T-helper 1 cell (primary cell): ENCODE data around the gene PDE6C.
"Not testable (repeated sequence)": the region's sequence is repeated elsewhere in the genome, so short reads cannot be mapped to it uniquely, and the experiment has no call there.

Experiments used
- DNase-seq, 5 donors: peaks; one replicate each; pipeline ENCODE4 v3.0.0-alpha.2; 2012 to 2020

PDE6C gene

DNA sequence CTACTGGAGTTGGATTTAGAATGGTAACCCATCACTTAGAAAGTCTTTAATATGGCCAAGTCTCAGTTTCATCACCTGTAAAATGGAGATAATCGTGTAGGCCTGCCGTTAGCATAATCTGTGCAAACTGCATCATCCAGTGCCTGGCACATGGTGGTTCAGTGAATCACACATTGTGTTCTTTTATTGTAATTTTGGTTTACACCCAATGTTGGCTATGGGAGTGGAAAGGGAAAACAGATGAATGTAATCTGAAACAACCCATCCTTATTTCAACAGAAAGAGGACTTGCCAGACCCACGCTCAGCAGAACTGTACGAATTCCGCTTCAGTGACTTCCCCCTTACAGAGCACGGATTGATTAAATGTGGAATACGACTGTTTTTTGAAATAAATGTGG, 27.5 kb downstream of the PDE6C start:
- DNase-seq = no peak

DNA sequence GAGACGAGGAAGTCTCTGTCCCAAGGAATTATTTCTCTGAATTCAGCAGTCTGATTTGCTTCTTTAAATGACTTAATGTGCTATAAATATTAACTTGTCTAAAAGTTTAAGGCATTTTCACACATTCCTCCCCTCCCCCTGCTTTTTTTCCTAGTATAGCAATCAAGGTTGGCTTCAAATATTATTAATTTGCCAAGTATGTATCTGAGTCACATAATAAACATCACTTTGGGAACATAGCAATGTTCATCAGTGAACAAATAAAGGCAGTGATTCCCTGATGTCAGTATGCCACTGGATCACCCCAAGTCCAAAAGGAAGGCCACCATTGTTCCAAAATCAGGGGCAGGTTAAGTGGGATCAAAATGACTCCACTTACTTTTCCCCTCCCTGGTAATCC, 40.5 kb downstream of the PDE6C start:
- DNase-seq = no peak

DNA sequence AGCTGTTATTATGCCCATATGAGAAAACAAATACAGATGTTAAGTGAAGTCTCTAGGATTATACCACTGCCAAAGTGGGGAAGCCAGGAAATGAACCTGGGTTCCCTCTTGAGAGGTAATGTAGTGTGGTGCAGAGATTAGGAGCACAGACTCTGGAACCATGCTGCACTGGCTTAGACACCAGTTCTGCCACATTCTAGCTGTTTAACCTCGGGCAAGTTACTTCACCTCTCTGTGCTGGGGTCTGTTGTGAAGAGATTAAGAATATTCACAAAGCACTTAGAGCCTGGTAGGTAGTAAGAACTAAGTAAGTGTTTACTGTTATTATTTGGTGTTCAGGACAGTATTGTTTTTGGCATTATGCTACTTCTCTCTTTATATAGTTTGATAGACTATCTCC, 41.9 kb downstream of the PDE6C start:
- DNase-seq = no peak

DNA sequence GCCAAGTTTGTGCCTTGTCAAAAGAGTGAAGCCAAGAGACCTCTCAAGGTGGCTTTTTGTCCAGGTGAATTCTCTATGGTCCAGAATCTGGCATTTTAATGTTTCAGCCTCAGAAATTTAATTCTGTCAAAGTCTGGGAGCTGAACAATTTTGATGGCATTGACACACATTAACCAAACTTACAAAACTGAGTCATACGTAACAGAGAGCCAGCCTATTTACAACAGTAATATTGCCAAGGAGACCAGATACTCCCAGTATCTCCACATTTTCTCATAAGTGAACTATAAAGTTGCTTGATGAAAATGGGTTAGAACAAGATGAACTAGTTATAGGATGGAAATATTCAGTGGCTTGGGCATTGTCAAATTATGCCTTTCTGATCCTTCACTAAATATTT, 43.8 kb downstream of the PDE6C start:
- DNase-seq = no peak

DNA sequence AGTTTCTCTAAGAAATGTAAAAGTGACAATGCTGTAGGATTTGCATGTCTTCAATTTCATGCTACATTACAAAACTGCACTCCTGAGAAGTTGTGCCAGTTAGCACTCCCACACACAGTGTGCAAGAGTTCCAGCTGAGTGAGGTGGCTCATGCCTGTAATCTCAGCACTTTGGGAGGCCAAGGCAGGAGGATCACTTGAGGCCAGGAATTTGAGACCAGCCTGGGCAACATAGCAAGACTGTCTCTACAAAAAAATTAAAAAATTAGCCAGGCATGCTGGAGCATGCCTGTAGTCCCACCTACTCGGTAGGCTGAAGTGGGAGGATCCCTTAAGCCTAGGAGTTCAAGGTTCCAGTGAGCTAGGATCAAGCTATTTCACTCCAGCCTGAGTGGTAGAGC, 45.4 kb downstream of the PDE6C start:
- no peak for DNase-seq

DNA sequence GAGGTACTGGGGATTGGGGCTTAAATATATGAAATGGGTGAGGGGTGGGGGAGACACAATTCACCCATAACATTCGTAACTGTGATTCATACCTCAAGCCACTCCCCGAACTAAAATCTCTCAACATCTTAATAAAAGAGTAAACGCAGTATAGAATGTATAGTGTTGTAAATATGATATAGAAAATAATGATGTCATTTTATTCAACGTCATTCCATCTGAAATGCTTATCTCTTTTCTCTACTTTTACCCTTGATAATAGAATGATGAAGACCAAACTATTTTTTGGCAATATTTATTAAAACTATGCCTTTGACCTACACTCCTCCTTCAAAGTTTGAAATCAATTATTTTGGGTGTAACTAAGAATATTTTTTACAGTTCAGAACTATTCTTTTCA, 53.7 kb downstream of the PDE6C start:
- DNase-seq = no peak

DNA sequence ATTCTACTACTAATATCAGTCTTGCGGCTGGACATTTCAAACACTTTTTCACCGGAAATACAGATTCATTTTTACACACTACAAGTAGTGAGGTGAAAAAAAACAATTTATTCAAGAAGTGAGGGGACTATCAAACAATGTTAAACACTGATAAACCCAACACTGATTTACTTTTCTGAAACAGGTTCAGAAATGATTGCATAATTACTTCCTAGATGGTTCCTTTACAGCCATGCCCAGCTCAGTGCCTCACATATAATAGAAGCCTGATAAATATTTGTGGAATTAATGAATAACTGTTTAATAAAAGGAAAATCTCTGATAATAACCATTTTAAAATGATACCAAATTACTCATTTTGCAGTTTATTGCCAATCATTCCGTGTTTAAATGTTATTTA, 55.5 kb downstream of the PDE6C start:
- DNase-seq = no peak

DNA sequence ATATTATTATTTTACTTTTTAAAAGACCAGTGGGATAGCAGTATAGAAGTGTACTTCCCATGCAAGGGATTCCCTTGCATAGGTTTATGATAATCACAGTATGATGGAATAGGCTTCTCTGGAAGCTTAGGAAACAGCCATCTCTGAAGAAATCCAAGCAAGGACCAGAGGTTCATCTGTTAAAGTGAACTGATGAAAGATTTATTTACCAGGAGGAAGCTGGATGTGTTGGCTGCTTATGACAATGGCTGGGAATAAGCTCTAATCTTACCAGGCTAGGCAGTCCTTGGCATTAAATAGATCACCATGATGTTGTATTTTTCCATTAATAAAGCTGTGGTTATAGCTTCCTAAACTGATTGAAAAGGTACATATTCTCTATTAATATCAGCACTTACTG, 58.0 kb downstream of the PDE6C start:
- no peak for DNase-seq

DNA sequence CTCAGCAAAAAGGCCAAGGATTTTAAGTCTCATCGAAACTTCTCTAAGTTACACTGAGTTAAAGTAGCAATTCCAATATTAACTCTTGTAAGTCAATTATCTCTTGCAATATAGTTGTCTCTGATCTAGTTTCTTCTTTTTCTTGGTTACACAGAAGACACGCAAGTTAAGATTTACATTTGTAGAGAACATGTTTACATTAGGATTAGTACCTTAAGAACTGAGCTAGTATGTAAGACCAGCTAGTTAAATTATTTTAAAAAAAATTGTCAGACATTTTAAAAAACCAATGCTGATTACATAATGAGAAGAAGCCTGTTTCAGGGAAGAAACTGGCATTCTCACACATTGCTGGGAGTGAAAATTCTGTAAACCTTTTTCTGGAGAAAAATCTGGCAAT, 58.7 kb downstream of the PDE6C start:
- no peak for DNase-seq

DNA sequence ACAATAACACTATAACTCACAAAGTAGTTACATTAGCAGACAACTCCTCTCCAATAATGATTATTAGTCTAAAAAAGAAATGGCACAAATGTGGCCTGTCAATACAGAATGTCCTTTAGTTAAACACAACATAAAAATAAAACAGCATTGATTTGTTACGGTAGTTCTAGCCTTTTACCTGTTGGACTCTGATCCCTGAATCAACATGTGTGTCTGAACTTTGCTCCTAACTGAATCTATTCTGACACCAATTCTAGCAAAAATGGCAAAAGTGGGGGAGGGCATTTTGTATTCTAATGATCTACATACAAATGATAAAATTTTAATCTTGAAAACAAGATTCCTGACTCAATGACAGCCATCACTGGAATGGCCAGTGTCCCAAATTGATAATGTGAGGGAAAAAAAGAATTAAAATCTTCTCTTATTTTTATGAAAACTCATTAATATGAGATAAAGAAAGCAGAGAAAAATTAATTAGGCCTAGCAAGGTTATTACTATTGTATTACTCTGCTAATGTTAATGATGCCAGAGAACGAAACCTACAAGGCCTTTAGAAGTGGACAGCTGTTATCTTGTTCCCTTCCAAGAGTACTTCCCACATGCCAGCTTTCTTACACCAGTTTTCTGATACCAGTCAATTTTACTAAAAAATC, 59.8 kb downstream of the PDE6C start:
- DNase-seq = no peak

DNA sequence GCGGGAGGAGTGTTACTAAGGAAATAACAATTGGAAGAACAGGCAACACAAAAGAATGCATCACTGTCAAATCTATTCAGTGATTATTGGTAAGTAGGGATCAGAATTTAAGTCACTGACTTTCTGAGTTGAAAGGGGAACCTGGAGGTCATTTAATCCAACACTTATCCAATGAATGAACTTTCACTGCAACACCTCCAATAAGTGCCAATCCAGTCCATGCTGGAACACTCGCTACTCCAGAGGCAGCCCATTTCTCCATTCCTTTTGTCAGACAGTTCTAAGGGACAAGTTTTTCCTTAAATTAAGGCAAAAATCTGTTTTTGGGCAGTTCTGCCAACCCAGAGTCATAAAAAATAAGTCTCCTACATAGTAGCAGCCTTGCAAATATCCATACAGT, 60.6 kb downstream of the PDE6C start:
- no peak for DNase-seq

DNA sequence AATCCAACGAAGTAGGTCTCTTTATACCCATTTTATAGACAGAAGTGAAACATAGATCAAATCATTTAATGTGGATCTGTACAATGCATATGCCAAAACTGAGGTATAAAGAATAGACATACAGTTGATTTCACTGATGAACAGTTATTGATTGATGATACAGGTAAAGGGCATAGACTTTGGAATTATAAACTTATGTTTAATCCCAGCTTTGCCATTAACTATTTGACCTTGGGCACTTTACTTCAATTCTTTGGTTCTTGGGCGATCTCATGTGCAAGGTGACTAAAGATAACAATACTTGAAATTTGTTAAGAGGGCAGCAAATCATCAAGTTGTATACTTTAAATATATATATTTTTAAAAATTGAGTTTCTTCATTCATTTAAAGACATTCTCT, 61.5 kb downstream of the PDE6C start:
- no peak for DNase-seq

DNA sequence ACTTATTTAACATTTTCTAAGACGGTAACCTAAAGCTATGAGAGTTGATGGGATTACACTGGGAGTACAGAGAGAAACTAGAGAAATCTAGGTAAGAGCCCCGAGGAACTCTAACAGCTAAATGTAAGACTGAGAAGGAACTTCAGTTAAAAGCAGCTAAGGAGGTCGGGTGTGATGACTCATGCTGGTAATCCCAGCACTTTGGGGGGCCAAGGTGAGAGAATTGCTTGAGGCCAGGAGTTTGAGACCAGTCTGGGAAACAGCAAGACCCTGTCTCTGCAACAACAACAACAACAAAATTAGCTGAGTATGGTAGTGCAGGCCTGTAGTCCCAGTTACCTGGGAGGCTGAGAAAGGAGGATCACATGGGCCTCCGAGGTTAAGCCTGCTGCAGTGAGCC, 66.0 kb downstream of the PDE6C start:
- no peak for DNase-seq

DNA sequence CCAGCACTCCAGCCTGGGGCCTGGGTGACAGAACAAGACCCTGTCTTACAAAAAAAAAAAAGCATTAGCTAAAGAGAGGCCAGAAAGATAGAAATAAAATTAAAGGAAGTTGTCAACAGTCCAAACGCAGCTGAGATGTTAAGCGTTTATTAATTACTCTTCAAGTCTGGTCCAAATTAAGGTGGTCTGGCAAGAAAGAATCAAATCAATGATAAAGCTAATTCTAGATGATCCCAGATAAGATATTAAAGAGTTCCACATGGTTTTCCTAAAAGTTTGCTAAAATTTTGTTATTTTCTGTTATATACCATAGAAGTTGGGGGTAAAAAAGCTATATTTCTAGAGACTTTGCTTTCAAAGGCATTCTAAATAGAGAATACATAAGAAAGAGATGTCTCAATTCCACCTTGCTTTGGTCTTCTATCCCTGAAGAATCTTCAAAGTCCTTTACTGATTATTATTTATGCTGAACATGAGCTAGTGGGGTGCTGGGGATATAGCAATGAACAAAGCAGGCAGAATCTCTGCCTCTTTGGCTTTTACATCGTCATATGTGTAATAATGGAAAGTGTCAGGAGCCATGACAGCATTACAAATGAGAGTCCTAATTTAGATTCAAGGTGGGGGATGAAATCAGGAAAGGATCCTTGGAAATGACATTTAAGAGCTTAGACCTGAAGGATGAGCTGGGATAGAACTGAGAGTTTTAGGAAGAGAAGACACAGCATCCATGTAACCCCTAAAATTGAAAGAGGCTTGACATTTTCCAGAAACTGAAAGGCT, 66.7 kb downstream of the PDE6C start:
- DNase-seq = no peak

DNA sequence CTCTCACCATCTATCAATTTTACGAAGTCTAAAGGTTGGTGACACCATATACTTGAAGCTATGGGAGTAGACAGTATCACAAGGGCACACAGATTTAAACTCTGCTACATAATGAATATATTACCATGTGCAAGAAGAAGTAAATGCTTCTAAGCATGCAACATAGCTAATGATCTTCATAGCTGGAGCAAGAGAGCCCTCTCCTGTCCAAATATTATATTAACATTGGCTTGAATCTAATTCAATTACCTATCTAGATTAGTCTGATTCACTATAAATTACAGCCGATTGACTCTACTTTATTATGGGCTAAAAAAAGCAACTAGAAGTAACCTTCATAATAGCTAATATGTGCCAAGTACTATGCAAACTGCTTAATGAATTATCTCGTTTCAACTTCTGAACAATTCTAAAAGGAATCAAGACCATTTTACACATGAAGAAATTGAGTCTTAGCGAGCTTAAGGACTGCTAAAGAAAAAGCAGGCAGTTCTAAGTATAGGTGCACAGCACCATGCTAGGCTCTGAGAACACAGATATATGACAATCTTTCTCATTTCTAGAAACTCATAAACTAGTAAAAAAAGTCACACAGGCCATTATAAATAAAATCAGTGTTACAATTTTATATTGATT, 68.2 kb downstream of the PDE6C start:
- no peak for DNase-seq

DNA sequence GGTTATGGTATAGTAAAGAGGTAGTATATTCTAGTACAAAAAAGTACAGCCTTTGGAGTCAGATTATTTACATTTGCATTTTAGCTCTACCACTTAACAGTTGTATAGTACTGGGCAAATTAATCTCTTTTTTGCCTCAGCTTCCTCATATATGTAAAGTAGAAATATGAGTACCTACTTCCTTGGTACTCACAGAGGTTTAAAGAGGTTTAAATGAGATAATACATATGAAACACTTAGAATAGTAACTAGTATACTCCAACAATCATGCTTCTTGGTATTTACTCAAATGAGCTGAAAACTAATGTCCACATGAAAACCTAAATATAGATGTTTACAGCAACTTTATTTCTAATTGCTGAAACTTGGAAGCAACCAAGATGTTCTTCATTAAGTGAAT, 75.4 kb downstream of the PDE6C start:
- no peak for DNase-seq

DNA sequence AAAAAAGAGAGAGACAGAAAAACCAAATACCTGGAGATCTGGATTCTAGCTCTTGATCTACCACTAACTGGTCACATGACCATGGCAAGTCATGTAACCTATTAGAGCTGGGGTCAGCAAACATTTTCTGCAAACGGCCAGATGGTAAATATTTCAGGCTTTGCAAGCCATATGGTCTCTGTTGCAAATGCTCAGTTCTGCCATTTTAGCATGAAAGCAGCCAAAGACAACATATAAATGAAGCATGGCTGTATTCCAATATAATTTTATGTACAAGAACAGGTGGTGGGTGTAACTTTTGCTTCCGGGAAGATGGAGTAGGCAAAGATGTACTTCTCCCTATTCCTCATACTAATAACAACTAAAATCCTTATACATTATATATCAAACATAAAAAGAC, 83.4 kb downstream of the PDE6C start:
- DNase-seq = no peak

DNA sequence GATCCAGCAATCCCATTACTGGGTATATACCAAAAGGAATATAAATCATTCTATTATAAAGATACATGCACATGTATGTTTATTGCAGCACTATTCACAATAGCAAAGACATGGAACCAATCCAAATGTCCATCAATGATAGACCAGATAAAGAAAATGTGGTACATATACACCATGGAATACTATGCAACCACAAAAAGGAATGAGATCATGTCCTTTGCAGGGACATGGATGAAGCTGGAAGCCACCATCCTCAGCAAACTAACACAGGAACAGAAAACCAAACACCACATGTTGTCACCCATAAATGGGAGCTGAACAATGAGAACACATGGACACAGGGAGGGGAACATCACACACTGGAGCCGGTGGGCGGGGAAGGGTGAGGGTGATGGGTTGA, 84.2 kb downstream of the PDE6C start:
- not testable (repeated sequence) for DNase-seq

DNA sequence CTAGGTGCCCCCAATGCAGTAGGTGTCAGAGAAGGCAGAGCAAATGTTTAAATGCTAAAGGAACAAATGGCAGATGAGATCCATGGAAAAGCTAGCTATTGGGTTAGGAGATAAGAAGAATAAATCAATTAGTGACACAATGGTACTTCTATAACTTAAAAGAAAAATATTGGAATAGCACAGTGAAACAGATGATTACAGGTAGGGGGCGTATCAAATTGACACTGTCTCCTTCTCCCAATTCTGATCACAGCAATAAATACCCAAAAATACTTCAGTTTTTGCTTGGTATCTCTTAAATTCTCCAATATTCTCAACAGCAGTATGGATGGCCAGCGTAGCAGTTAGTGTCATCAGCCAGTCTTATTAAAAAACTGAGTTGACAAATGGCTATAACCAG, 84.9 kb downstream of the PDE6C start:
- DNase-seq = no peak

DNA sequence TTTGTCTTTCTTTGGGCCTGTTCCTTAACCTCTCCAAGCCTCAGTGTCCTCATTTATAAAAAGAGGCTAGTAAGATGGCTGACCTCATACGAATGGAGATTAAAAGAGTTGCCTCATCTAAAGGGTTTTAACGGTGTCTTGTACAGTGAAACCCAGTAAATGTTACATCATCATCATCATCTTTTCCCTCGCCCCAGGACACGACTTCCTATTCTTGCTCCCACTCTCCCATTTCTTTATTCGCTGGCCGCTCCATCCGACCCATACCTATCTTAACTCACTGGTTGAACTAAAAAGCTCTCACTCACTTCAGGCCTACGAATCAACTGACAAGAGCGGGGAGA, 89.5 kb downstream of the PDE6C start:
- DNase-seq = no peak

DNA sequence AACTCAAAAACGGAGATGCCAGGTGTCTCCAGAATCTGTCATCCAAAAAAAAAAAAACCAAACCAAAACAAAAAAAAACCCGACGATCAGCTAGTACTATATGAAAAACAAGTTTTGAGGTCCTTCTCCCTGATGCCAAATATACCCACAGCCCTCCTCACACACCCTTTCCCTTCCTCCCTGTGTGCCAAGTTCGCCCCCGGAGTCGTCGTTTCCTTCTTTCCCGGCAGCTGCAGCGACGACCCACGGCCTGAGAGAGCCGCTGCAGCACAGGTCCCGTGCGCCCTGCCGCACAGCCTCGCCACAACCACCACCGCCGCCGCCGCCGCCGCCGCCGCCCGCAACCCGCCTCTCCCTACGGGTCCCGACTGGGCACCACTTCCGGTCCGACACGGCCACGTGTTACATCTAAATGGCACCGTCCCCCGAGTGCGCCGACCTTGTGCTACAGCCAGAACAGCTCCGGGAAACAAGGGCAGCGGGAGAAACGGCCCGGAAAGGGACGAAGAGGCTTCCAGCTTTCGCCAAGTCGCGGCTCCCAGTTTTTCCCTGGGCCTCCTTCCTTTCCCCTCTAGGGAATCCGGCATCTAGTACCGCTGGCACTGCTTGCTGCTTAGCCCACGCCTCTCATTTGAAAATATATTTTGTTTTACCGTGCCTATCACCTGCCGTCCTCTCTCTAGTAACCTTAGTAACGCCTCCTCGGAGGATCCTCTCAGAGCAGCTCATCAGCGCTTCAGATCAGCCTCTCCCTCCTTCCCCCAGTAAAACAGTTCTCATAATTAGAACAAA, 90.1 kb downstream of the PDE6C start, which contains the start of gene FRA10AC1:
Gene FRA10AC1, minus strand, starts transcription at position 383 of the 792 bp plus-strand sequence. CDS start 2,486 bp downstream, outside the sequence.
- DNase-seq = peak; percentile 68 to 90 (median 81)

DNA sequence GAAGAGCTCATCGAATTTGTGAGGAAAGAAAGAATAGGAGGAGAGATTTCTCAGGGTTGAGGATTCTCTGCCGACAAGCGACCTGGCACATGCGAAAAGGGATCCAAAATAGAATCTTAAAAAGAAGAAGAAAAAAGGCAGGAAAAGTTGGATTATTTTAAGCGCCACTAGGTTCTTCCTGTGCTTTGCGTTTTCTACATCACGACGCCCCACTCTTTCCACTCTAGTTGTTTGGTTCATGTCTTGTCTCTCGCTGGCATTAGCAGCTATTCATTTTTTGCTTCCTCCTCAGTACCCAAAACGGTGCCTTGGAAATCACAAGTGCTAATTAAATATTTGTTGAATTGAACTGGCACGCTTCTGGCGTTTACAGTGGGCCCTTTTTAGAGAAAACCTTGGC, 90.7 kb downstream of the PDE6C start:
- DNase-seq = no peak

DNA sequence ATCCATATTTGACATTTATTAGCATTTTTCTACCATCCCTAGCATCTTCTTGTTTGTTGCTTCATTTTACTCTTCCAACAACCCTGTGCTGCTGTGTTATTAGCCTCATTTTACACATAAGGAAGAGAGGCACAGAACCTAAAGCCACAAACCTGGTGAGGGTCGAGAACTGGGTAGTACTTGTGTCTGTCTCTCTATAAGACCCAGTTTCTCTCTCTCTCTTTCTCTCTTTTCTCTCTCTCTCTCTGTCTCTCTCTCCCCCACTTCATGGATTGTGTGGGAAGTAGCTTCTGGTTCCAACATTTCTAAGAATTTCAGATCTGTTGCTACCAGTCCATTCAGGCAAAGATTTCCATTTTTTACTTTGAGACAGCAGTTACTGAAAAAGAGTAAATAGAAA, 91.5 kb downstream of the PDE6C start:
- DNase-seq = no peak
